ENCODE data around the gene SPANXD. TPM values are rescaled to one million over a fixed set of nuclear protein-coding genes. Genes with fewer than 3 reads are reported as not detected.

Gene SPANXD
- total and polyA plus RNA-seq, 10 of the 15 experiments (the other 5 are each of a cell fraction or from before 2014, with no cell fraction given), result not detected

- no peaks in the 10 kb centered on the region for H3K9me3 ChIP-seq (replicated peaks; ENCODE audit: control insufficient read depth, insufficient read depth, low read length)
- H3K36me3 ChIP-seq (ENCODE audit: control insufficient read depth in 2 of 2, insufficient read depth in 2 of 2, low read length in 1 of 2), result no peaks in the 10 kb centered on the region
- H3K79me2 ChIP-seq (ENCODE audit: control insufficient read depth, insufficient read depth, low read length), result no peaks in the 10 kb centered on the region
- SMC1A ChIA-PET (ENCODE audit: uncharacterized antibody, unreplicated experiment), result no interaction called here
- no peaks in the 10 kb centered on the region for H4K20me1 ChIP-seq (ENCODE audit: control insufficient read depth, insufficient read depth)
- no peak overlapping the region for H3K27ac ChIP-seq (ENCODE audit: control insufficient read depth, insufficient read depth)
- no TSS peak for BruUV-seq (replicated peaks)
- FAIRE-seq (no peak), ATAC-seq (no peak), DNase-seq (ENCODE audit: low read depth, low spot score) (no peak)
- H3K9ac ChIP-seq (ENCODE audit: control insufficient read depth, insufficient read depth, low read length), result no peak overlapping the region
- TF ChIP-seq POLR2AphosphoS2 (IDR thresholded peaks at IDR 0.05; ENCODE audit: low read depth, low read length), result no peak
- TF ChIP-seq ELK1 (IDR thresholded peaks at IDR 0.05; ENCODE audit: low read depth, low read length), result no peak
- TF ChIP-seq SUZ12 (IDR thresholded peaks at IDR 0.05; ENCODE audit: unreplicated experiment), result no peak
- TF ChIP-seq LARP7 (IDR thresholded peaks at IDR 0.05), result no peak
- no peak for TF ChIP-seq ZNF24 (IDR thresholded peaks at IDR 0.05)
- TF ChIP-seq ZSCAN29 (IDR thresholded peaks at IDR 0.05), result no peak
- TF ChIP-seq HSF1 (IDR thresholded peaks at IDR 0.05; ENCODE audit: low read depth, low read length), result no peak
- no peak for TF ChIP-seq ZBTB40 (IDR thresholded peaks at IDR 0.05; ENCODE audit: borderline replicate concordance)
- TF ChIP-seq MYC (IDR thresholded peaks at IDR 0.05; ENCODE audit: insufficient read depth, insufficient read length, insufficient replicate concordance, low read length, severe bottlenecking), result no peak
- TF ChIP-seq MEF2A (IDR thresholded peaks at IDR 0.05; ENCODE audit: insufficient read depth, low read depth, low read length), result no peak
- H3K4me3 ChIP-seq, result no peak overlapping the region
- RAD21 ChIA-PET (ENCODE audit: unreplicated experiment), result no interaction called here
- intact Hi-C loops (cut with micrococcal nuclease; ENCODE audit: unreplicated experiment), result no loop called here
- POLR2A ChIA-PET, result no interaction called here
- no peak overlapping the region for H3K4me2 ChIP-seq (ENCODE audit: control insufficient read depth, insufficient read depth)
- no peak overlapping the region for H2AFZ ChIP-seq (ENCODE audit: control insufficient read depth, low read depth, low read length)
- CTCF ChIA-PET, result no interaction called here
- in situ Hi-C loops (cut with MboI), result no loop called here
- H3K27me3 ChIP-seq (replicated peaks in 1 of 2; ENCODE audit: control insufficient read depth in 2 of 2, insufficient read depth in 2 of 2, low read length in 1 of 2), result no peaks in the 10 kb centered on the region
- H3K4me1 ChIP-seq (ENCODE audit: control insufficient read depth, insufficient read depth, low read length), result no peaks in the 10 kb centered on the region
- WGBS (ENCODE audit: insufficient coverage, insufficient replicate concordance, low lambda C conversion rate, missing lambda C conversion rate), result 10% methylated on average over 2 of the region's 2 CpGs
Measured at GRCh38 chrX:141733371-141733770, 34.8 kb upstream of the SPANXD start.

Data from GM12878 (cell line).